Osteoblast (primary cell): ENCODE measurements around the gene S100A5. TPM values are rescaled to one million over a fixed set of nuclear protein-coding genes. Genes with fewer than 3 reads are reported as not detected.

Source experiments
- DNase-seq: peaks from one replicate; pipeline ENCODE4 v3.0.0; 2011; ENCODE audit warnings: low spot score, mixed read lengths; ENCODE audit not compliant: insufficient read length; ENCODE audit errors: missing footprints
- H2AFZ ChIP-seq: 2 replicates; pipeline ENCODE4 v1.6.0; 2011; ENCODE audit warnings: mild to moderate bottlenecking, low read length
- H3K27ac ChIP-seq: 2 replicates; pipeline ENCODE4 v1.5.1; 2011; ENCODE audit warnings: mild to moderate bottlenecking, low read depth, low read length, moderate library complexity
- H3K27me3 ChIP-seq: 2 replicates; pipeline ENCODE4 v1.6.0; 2012; ENCODE audit warnings: mild to moderate bottlenecking, control low read depth, inconsistent platforms, low read length, moderate library complexity; ENCODE audit not compliant: insufficient read depth
- H3K36me3 ChIP-seq: 2 replicates; pipeline ENCODE4 v1.5.1; 2011; ENCODE audit warnings: mild to moderate bottlenecking, low read length, control low read depth, moderate library complexity; ENCODE audit not compliant: insufficient read depth
- H3K4me1 ChIP-seq: 2 replicates; pipeline ENCODE4 v1.5.1; 2011; ENCODE audit warnings: mild to moderate bottlenecking, low read length, control low read depth, moderate library complexity; ENCODE audit not compliant: insufficient read depth
- H3K4me2 ChIP-seq: 2 replicates; pipeline ENCODE4 v1.6.0; 2011; ENCODE audit warnings: mild to moderate bottlenecking, low read length; ENCODE audit not compliant: insufficient read depth
- H3K4me3 ChIP-seq: fragments of 200-600 bp; sonication (generic); 3 replicates; pipeline ENCODE4 v1.5.1; 2012; ENCODE audit warnings: mild to moderate bottlenecking, low read length, inconsistent platforms; ENCODE audit not compliant: insufficient read depth
- H3K79me2 ChIP-seq: 2 replicates; pipeline ENCODE4 v1.6.0; 2012; ENCODE audit warnings: mild to moderate bottlenecking, low read length, control low read depth, inconsistent platforms; ENCODE audit not compliant: insufficient read depth
- H3K9me3 ChIP-seq: 2 replicates; pipeline ENCODE4 v1.5.1; 2011; ENCODE audit warnings: low read depth, low read length, control low read depth
- H4K20me1 ChIP-seq: 2 replicates; pipeline ENCODE4 v1.6.0; 2012; ENCODE audit warnings: mild to moderate bottlenecking, low read length, control low read depth; ENCODE audit not compliant: insufficient read depth
- total RNA-seq: library from RNA; depleted of rRNA; stranded (reverse); fragments of >200 nt; gene quantifications from 2 replicates; pipeline ENCODE4 v1.2.3, GENCODE V29; 2012
- TF ChIP-seq, protein P1 (sequence below): IDR thresholded peaks from 2 replicates; pipeline ENCODE4 v1.5.1; 2011; ENCODE audit warnings: mild to moderate bottlenecking, low read depth, low read length, moderate library complexity; ENCODE audit errors: extremely low read depth

Gene S100A5
- total RNA-seq, 1 donor: not detected

DNA sequence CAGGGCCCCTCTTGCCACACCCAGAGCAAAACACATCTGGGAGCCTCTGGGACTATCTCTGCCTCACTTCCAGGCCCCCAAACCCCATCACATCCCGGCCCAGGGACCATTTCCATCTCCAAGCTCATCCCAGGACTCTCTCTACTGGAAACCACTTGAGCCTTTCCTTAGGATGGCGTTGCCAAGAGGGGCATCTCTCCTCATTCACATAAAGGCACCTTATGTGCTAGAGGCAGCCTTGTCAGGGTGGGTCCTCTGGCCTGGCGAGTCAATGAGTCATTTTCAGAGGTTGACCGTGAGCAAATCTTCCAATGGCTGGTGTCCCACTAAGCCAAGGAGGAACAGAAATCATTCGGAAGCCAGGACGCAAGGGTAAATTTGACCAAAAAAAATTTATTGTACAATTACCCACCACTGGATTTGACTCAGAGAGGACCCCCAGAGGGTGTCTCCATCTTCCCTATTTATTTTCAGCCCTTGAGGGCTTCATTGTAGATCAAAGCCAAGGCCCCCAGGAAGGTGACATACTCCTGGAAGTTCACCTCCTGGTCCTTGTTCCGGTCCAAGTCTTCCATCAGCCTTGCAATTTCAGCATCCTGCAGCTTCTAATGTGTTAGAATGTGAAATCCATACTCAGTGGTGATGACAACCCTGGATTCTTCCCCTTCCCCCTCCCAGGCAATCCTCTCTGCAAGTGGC, 6.4 kb downstream of the S100A5 start:
- H4K20me1 ChIP-seq: peaks cover 8% of the 10 kb centered on the region
- peak overlapping the region; percentile 85 for H3K4me3 ChIP-seq
- H2AFZ ChIP-seq: no peak overlapping the region
- H3K4me1 ChIP-seq: peaks cover 35% of the 10 kb centered on the region
- no peaks in the 10 kb centered on the region for H3K9me3 ChIP-seq
- H3K4me2 ChIP-seq: peak overlapping the region; percentile 92
- H3K79me2 ChIP-seq: peaks cover 19% of the 10 kb centered on the region
- H3K27ac ChIP-seq: peak overlapping the region; percentile 94
- peak; percentile 82 for DNase-seq
- H3K27me3 ChIP-seq: no peaks in the 10 kb centered on the region
- TF ChIP-seq, protein P1, sequence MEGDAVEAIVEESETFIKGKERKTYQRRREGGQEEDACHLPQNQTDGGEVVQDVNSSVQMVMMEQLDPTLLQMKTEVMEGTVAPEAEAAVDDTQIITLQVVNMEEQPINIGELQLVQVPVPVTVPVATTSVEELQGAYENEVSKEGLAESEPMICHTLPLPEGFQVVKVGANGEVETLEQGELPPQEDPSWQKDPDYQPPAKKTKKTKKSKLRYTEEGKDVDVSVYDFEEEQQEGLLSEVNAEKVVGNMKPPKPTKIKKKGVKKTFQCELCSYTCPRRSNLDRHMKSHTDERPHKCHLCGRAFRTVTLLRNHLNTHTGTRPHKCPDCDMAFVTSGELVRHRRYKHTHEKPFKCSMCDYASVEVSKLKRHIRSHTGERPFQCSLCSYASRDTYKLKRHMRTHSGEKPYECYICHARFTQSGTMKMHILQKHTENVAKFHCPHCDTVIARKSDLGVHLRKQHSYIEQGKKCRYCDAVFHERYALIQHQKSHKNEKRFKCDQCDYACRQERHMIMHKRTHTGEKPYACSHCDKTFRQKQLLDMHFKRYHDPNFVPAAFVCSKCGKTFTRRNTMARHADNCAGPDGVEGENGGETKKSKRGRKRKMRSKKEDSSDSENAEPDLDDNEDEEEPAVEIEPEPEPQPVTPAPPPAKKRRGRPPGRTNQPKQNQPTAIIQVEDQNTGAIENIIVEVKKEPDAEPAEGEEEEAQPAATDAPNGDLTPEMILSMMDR: no peak
- H3K36me3 ChIP-seq: peaks cover 4% of the 10 kb centered on the region

- Histone ChIP-seq H3K27ac (peak overlapping the region; percentile 94), H3K79me2 (peaks cover 19% of the 10 kb centered on the region), H3K9me3 (no peaks in the 10 kb centered on the region), H3K4me1 (peaks cover 35% of the 10 kb centered on the region), H4K20me1 (peaks cover 8% of the 10 kb centered on the region), H2AFZ (peak overlapping the region; percentile 78), H3K27me3 (no peaks in the 10 kb centered on the region), H3K36me3 (peaks cover 4% of the 10 kb centered on the region), H3K4me2 (peak overlapping the region; percentile 92), H3K4me3 (peak overlapping the region; percentile 85)
- TF ChIP-seq, protein P1: no peak
- peak; percentile 99 for DNase-seq
Observed at GRCh38 chr1:153533689-153534201, 7.0 kb downstream of the S100A5 start.

- peaks cover 19% of the 10 kb centered on the region for H3K79me2 ChIP-seq
- H3K4me3 ChIP-seq: peak overlapping the region; percentile 85
- TF ChIP-seq, protein P1: peak; percentile 88
- H3K4me2 ChIP-seq: peak overlapping the region; percentile 92
- H4K20me1 ChIP-seq: peaks cover 8% of the 10 kb centered on the region
- peaks cover 4% of the 10 kb centered on the region for H3K36me3 ChIP-seq
- peak overlapping the region; percentile 78 for H2AFZ ChIP-seq
- no peaks in the 10 kb centered on the region for H3K9me3 ChIP-seq
- no peaks in the 10 kb centered on the region for H3K27me3 ChIP-seq
- peaks cover 35% of the 10 kb centered on the region for H3K4me1 ChIP-seq
- peak; percentile 98 for DNase-seq
- peak overlapping the region; percentile 94 for H3K27ac ChIP-seq
Observed at GRCh38 chr1:153532769-153533599, 7.8 kb downstream of the S100A5 start.

DNA sequence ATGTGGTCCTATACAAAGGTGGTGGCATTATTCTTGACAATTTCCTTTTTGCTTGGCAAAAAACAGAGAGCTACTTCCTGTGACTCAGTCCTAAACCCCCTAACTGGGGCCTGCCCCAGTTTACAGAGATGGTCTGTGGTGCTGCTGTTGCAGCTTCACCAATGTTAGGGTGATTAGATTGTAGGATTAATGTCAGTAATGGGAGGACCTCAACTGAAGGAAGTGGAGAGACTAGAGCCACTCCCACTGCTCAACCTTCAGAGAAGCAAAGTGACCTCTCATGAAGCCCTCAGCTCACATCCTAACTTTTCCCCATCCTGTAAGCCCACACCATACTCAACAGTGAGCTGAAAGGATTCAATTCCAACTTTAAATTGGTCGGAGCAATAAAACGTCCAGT, 8.6 kb downstream of the S100A5 start:
- peaks cover 37% of the 10 kb centered on the region for H3K4me1 ChIP-seq
- TF ChIP-seq, protein P1: no peak

More for the DNA sequence above, 8.6 kb downstream of the S100A5 start:
- H3K36me3 ChIP-seq: peaks cover 4% of the 10 kb centered on the region
- H3K9me3 ChIP-seq: no peaks in the 10 kb centered on the region
- DNase-seq: peak; percentile 58
- H3K27ac ChIP-seq: peak overlapping the region; percentile 94
- H3K4me3 ChIP-seq: no peak overlapping the region
- peaks cover 19% of the 10 kb centered on the region for H3K79me2 ChIP-seq
- H4K20me1 ChIP-seq: peaks cover 8% of the 10 kb centered on the region
- H3K4me2 ChIP-seq: no peak overlapping the region
- H2AFZ ChIP-seq: no peak overlapping the region
- no peaks in the 10 kb centered on the region for H3K27me3 ChIP-seq
